ENCODE measurements around the gene POLK. TPM values are rescaled to one million over a fixed set of nuclear protein-coding genes. Genes with fewer than 3 reads are reported as not detected.
"Not testable (repeated sequence)": the region's sequence is repeated elsewhere in the genome, so short reads cannot be mapped to it uniquely, and the experiment has no call there.

Gene POLK
- total and polyA plus RNA-seq, 8 donors, result 3.7 to 145 (median 21.2) TPM

DNA sequence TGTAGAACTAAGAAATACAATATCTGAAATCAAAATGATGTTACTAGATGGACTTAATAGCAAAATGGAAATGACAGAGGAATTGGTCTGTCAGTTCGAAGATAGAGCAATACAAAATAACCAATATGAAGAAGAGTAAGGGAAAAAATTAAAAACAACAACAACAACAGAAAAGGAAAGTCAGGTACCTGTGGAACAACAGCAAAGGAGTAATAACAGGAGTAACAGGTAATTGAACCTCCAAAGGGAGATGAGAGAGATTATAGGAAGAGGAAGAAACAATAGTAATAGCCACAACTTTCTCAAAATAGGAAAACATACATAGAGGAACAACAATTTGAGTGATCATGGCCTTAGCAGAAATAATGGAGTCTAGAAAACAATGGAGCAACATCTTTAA, 13.7 kb downstream of the POLK start:
- peaks cover 0 to 16% (median 7%) of the 10 kb centered on the region in 4 donors for H3K9me3 ChIP-seq
- no peak overlapping the region for H3K27ac ChIP-seq
- no peak overlapping the region for H3K4me3 ChIP-seq
- DNase-seq, result no peak
- 91 to 98% (median 93%) methylated on average over 1 of the region's 1 CpG for WGBS, 5 donors
- intact Hi-C loops (cut with DNase I; ENCODE audit: low total_unique reads), result no loop called here
- peaks cover 0 to 7% (median 4%) of the 10 kb centered on the region in 4 donors for H3K36me3 ChIP-seq
- H3K4me1 ChIP-seq, result peaks cover 0 to 44% (median 15%) of the 10 kb centered on the region in 4 donors
- H3K27me3 ChIP-seq, result no peaks in the 10 kb centered on the region
- TF ChIP-seq EP300 (IDR thresholded peaks at IDR 0.05) (no peak), POLR2A (IDR thresholded peaks at IDR 0.05) (no peak), POLR2AphosphoS5 (IDR thresholded peaks at IDR 0.05) (no peak)
- TF ChIP-seq, protein P1, sequence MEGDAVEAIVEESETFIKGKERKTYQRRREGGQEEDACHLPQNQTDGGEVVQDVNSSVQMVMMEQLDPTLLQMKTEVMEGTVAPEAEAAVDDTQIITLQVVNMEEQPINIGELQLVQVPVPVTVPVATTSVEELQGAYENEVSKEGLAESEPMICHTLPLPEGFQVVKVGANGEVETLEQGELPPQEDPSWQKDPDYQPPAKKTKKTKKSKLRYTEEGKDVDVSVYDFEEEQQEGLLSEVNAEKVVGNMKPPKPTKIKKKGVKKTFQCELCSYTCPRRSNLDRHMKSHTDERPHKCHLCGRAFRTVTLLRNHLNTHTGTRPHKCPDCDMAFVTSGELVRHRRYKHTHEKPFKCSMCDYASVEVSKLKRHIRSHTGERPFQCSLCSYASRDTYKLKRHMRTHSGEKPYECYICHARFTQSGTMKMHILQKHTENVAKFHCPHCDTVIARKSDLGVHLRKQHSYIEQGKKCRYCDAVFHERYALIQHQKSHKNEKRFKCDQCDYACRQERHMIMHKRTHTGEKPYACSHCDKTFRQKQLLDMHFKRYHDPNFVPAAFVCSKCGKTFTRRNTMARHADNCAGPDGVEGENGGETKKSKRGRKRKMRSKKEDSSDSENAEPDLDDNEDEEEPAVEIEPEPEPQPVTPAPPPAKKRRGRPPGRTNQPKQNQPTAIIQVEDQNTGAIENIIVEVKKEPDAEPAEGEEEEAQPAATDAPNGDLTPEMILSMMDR (IDR thresholded peaks at IDR 0.05), result no peak

DNA sequence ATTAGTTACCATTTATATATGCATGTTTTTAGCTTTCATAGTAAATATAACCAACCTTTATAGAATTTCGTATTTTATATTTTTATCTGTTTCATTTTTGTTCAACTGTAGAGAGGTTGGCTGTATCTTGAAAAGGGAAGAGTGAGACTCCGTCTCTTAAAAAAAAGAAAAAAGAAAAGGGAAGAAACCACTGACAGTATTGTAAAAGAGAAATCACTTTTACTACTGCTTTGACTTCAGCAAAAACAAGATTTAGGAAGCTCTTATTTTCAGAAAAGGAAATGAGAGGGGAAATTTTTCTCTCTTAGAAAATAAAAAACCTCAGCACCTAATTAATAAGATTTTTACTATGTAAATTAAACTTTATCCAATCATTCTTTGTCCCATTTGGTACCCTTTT, 14.4 kb downstream of the POLK start:
- Histone ChIP-seq H3K27ac (no peak overlapping the region), H3K27me3 (no peaks in the 10 kb centered on the region), H3K4me1 (peaks cover 0 to 44% (median 15%) of the 10 kb centered on the region in 4 donors), H3K9me3 (peaks cover 0 to 9% (median 4%) of the 10 kb centered on the region in 4 donors), H3K36me3 (peaks cover 0 to 3% (median 0%) of the 10 kb centered on the region in 4 donors), H3K4me3 (no peak overlapping the region)
- DNase-seq, result no peak
- no peak for TF ChIP-seq EP300 (IDR thresholded peaks at IDR 0.05)
- TF ChIP-seq, protein P1 (IDR thresholded peaks at IDR 0.05), result no peak
- no peak for TF ChIP-seq POLR2A (IDR thresholded peaks at IDR 0.05)
- no peak for TF ChIP-seq POLR2AphosphoS5 (IDR thresholded peaks at IDR 0.05)
- intact Hi-C loops (cut with DNase I; ENCODE audit: low total_unique reads), result no loop called here
- whole genome bisulfite sequencing, 5 donors, result 76 to 87% (median 79%) methylated on average over 2 of the region's 2 CpGs

DNA sequence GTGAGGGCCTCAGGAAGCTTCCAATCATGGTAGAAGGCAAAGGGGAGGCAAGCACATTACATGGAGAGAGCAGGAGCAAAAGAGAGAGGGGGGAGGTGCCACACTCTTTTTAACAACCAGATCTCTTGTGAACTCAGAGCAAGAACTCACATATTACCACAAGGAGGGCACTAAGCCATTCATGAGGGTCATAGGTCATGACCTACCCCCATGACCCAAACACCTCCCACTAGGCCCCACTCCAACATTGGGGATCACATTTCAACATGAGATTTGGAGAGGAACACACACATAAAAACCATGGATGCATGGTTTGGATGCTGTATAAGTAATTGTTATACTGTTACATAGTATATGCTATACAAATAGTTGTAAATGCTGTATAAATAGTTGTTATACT, 17.5 kb downstream of the POLK start:
- no peak overlapping the region for H3K27ac ChIP-seq
- H3K4me1 ChIP-seq, result peaks cover 0 to 23% (median 3%) of the 10 kb centered on the region in 4 donors
- H3K4me3 ChIP-seq, result no peak overlapping the region
- DNase-seq, result no peak
- intact Hi-C loops (cut with DNase I; ENCODE audit: low total_unique reads), result no loop called here
- peaks cover 0 to under 1% (median 0%) of the 10 kb centered on the region in 4 donors for H3K9me3 ChIP-seq
- H3K36me3 ChIP-seq, result no peaks in the 10 kb centered on the region
- TF ChIP-seq, protein P1 (IDR thresholded peaks at IDR 0.05), result no peak
- TF ChIP-seq POLR2A (IDR thresholded peaks at IDR 0.05) (no peak), POLR2AphosphoS5 (IDR thresholded peaks at IDR 0.05) (no peak), EP300 (IDR thresholded peaks at IDR 0.05) (no peak)
- H3K27me3 ChIP-seq, result no peaks in the 10 kb centered on the region

DNA sequence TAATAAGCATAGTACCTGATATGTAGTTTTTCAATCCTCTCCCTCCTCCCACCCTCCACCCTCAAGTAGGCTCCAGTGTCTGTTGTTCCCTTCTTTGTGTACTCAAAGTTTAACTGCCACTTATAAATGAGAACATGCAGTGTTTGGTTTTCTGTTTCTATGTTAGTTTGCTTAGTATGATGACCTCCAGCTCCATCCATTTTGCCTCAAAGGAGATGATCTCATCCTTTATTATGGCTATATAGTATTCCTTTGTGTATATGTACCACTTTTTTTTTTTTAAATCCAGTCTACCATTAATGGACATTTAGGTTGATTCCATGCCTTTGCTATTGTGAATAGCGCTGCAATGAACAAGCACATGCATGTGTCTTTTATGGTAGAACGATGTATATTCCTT, 20.5 kb downstream of the POLK start:
- intact Hi-C loops (cut with DNase I; ENCODE audit: low total_unique reads), result no loop called here
- peaks cover 0 to 14% (median 6%) of the 10 kb centered on the region in 4 donors for H3K9me3 ChIP-seq
- H3K4me1 ChIP-seq, result peaks cover 0 to 14% (median 12%) of the 10 kb centered on the region in 4 donors
- H3K4me3 ChIP-seq, result no peak overlapping the region
- no peak for DNase-seq
- TF ChIP-seq POLR2A (IDR thresholded peaks at IDR 0.05) (no peak), EP300 (IDR thresholded peaks at IDR 0.05) (no peak), POLR2AphosphoS5 (IDR thresholded peaks at IDR 0.05) (no peak)
- TF ChIP-seq, protein P1 (IDR thresholded peaks at IDR 0.05), result no peak
- H3K36me3 ChIP-seq, result peaks cover 0 to 8% (median 3%) of the 10 kb centered on the region in 4 donors
- no peaks in the 10 kb centered on the region for H3K27me3 ChIP-seq
- 95 to 100% (median 96%) methylated on average over 2 of the region's 2 CpGs for WGBS, 5 donors
- no peak overlapping the region for H3K27ac ChIP-seq

DNA sequence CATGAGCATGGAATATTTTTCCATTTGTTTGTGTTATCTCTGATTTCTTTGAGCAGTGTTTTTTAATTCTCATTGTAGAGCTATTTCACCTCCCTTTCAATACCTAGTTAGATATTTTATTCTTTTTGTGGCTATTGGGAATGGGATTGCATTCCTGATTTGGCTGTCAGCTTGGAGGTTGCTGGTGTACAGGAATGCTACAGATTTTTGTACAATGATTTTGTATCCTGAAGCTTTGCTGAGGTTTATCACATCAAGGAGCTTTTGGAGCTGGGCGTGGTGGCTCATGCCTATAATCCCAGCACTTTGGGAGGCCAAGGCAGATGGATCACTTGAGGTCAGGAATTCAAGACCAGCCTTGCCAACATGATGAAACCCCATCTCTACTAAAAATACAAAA, 22.0 kb downstream of the POLK start:
- intact Hi-C loops (cut with DNase I; ENCODE audit: low total_unique reads); H3K36me3 ChIP-seq; DNase-seq; H3K4me3 ChIP-seq; H3K27ac ChIP-seq; H3K27me3 ChIP-seq: not testable (repeated sequence)
- H3K4me1 ChIP-seq, result peaks cover 0 to 17% (median 13%) of the 10 kb centered on the region in 4 donors
- WGBS, 5 donors, result 89 to 100% (median 100%) methylated on average over 1 of the region's 1 CpG
- H3K9me3 ChIP-seq, result peaks cover 0 to 14% (median 6%) of the 10 kb centered on the region in 4 donors
